ENCODE data around the gene CCDC150.

The CCDC150 gene

GRCh38 chr2:196610796-196611195, 28.7 kb upstream of the CCDC150 start:
- no peak overlapping the region for H3K4me3 ChIP-seq (ENCODE audit: low read depth, low read length)
- no peak for DNase-seq (ENCODE audit: low read depth, low spot score)
- ChIA-PET POLR2A (no interaction called here), CTCF (no interaction called here)
- TF ChIP-seq CTCF (IDR thresholded peaks at IDR 0.05; ENCODE audit: insufficient read depth, low read length, missing control alignments) = no peak

DNA sequence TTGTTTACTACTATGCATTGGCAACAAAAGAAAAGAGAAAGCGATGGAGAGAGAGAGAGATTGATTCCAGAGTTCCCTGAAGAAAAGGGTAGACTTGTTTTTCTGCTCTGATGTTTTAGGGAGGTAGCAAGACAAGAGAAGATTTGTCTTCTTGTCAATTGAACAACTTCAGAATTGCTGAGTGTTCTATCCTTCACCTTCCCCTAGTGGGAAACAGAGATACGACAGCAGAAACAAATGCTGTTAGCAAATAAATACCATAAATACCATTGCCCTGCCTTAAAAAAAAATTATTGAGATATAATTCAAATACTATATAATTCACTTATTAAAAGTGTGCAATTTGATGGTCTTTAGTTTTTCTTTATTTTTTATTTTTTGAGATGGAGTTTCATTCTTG, 26.2 kb upstream of the CCDC150 start:
- CTCF ChIA-PET = no interaction called here
- POLR2A ChIA-PET = no interaction called here
- no peak for TF ChIP-seq CTCF (IDR thresholded peaks at IDR 0.05; ENCODE audit: insufficient read depth, low read length, missing control alignments)

DNA sequence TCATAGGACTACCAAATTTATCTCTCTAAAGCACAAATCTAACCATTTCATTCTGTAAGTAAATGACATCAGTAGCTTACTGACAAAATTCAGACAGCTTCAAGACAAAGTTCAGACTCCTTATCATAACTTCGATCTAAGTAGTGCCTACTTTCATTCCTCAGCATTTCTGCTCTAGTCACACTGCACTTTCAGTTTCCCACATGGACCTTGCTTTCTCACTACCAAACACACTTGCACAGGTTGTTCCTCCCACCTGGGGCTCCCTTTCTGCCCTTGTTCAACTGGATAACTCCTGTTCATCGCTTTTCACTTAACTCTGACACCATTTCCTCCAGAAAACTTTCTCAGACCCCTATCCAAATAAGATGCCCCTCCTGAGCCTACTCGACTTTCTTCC, 22.1 kb upstream of the CCDC150 start:
- TF ChIP-seq CTCF (IDR thresholded peaks at IDR 0.05; ENCODE audit: insufficient read depth, low read length, missing control alignments) = no peak
- ChIA-PET POLR2A (no interaction called here), CTCF (interaction anchor here (0.6 to 0.7 kb wide), 2 partner anchors 10 to 87 kb away, joined by 3 to 4 read pairs; no protein-coding TSS in a partner anchor)

More for the DNA sequence above, 26.2 kb upstream of the CCDC150 start:
- H3K4me3 ChIP-seq (ENCODE audit: low read depth, low read length) = no peak overlapping the region
- DNase-seq (ENCODE audit: low read depth, low spot score) = no peak

DNA sequence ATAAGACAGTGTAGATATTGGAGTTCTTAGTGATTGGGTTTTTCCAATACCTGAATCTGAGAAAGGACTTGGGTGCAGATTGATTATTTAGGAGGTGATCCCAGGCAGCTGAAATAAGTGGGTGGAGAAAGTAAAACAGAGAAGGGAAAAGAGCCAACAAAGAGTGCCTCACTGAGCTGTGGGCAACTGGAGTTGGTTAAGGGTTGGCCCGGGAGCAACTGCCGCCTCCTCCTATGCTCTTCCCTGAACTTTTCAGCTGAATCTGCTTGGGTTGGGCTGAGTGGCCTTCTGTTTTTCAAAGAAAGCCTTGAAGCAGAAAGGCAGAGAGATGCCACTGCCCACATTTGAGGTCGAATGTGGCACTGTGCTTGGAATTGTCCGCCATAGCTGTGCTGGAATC, 20.9 kb upstream of the CCDC150 start:
- H3K4me3 ChIP-seq (ENCODE audit: low read depth, low read length) = no peak overlapping the region
- DNase-seq (ENCODE audit: low read depth, low spot score) = no peak
- CTCF ChIA-PET = interaction anchor here (0.6 to 1.1 kb wide), 2 partner anchors 9 to 16 kb away, joined by 3 to 4 read pairs; no protein-coding TSS in a partner anchor
- POLR2A ChIA-PET = no interaction called here
- TF ChIP-seq CTCF (IDR thresholded peaks at IDR 0.05; ENCODE audit: insufficient read depth, low read length, missing control alignments) = no peak

More for the DNA sequence above, 22.1 kb upstream of the CCDC150 start:
- H3K4me3 ChIP-seq (ENCODE audit: low read depth, low read length) = no peak overlapping the region
- DNase-seq (ENCODE audit: low read depth, low spot score) = no peak

DNA sequence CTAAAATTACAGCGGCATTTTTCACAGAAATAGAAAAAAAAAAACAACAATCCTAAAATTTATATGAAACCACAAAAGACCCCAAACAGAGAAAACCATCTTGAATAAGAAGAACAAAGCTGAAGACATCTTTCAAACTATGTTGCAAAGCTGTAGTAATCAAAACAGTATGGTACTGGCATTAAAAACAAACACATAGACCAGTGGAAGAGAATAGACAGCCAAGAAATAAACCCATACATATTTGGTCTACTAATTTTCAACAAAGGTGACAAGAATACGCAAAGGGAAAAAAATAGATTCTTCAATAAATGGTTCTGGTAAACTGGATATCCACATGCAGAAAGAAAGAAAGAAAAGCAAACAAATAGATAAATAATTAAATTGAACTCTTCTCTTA, 9.0 kb upstream of the CCDC150 start:
- CTCF ChIA-PET = no interaction called here
- POLR2A ChIA-PET = no interaction called here
- no peak for TF ChIP-seq CTCF (IDR thresholded peaks at IDR 0.05; ENCODE audit: insufficient read depth, low read length, missing control alignments)
- no peak overlapping the region for H3K4me3 ChIP-seq (ENCODE audit: low read depth, low read length)
- no peak for DNase-seq (ENCODE audit: low read depth, low spot score)

- no peak for DNase-seq (ENCODE audit: low read depth, low spot score)
- TF ChIP-seq CTCF (IDR thresholded peaks at IDR 0.05; ENCODE audit: insufficient read depth, low read length, missing control alignments) = no peak
- CTCF ChIA-PET = no interaction called here
- no peak overlapping the region for H3K4me3 ChIP-seq (ENCODE audit: low read depth, low read length)
- POLR2A ChIA-PET = no interaction called here
Measured at GRCh38 chr2:196635156-196635555, 4.4 kb upstream of the CCDC150 start.
